HG03039 (cell line): ENCODE data around the gene CEP43.
A peak's percentile ranks its signal among the peaks of the same experiment; 100 is the strongest.

Experiments
- ATAC-seq: cut with Tn5 transposase; IDR thresholded peaks from one replicate; pipeline ENCODE4 v1.9.1; 2021; ENCODE audit warnings: mild to moderate bottlenecking, moderate library complexity; ENCODE audit not compliant: unreplicated experiment

The CEP43 gene

DNA sequence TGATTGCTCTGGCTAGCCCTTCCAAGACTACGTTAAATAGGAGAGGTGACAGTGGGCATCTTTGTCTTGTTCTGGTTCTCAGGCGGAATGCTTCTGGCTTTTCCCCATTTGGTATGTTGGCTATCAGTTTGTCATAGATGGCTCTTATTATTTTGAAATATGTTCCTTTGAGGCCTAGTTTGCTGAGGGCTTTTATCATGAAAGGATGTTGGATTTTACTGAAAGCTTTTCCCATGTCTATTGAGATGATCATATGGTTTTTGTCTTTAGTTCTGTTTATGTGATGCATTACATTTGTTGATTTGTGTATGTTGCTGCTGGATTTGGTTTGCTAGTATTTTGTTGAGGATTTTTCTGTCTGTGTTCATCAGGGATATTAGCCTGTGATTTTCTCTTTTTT is 32.9 kb upstream of the CEP43 start:
- no peak for ATAC-seq

- ATAC-seq, result no peak
These were observed 29.7 kb upstream of the CEP43 start for GRCh38 chr6:166969390-166970002.

- ATAC-seq, result no peak
These were observed 29.1 kb upstream of the CEP43 start for GRCh38 chr6:166970091-166970490.

DNA sequence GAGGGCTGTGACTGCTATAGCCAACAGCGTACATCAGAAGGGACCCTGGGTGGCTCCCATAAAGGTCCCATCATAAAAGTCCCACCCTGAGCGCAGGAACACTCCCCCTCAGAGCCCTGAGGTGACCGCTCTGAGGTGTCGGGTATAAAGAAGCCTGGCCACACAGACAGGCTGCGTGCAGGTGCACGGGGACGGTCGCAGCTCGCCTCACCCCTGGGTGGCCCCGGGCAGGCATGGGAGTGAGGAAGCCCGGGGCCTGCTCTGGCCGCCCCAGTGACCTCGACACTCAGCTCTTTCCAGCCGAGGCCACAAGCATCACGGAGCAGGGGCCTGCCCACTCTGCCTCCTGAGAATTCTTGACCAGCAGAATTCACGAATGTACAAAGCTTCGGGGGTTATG is 28.4 kb upstream of the CEP43 start:
- ATAC-seq, result no peak

DNA sequence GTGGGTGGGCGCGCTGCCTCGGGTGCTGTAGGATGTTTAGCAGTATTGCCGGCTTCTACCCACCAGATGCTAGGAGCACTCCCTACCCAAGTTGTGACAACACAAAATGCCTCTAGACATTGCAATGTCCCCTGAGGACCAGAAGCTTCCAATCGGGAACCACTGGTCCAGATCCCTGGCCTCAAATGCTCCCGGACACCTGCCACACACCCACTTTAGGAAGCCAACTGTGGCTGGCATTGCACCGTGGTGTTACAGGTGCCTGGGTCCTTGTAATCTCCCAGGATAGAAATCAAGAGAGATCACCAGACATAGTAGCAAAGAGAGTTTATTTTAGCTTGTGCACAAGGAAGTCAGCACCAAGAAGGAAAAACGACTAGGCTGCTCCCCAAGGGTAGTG is 27.9 kb upstream of the CEP43 start:
- ATAC-seq, result no peak

GRCh38 chr6:166972101-166972500 is 27.1 kb upstream of the CEP43 start:
- ATAC-seq, result no peak

DNA sequence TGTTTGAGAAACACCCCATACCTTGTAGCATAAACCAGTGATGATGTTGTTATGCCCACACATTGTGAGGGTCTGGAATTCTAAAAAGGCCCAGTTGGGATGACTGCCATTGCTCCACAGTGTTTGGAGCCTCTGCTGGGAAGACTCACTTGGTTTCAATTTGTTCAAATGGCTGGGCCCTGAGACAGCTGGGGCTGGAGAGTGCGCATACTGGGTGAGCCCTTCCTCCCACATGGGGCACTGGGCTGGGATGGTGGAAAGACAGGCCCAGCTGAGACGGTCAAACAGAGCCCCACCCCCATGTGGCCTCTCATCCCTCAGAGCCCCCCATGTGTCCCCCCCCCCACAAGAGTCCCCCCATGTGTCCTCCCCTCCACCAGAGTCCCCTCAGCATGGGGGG is 22.6 kb upstream of the CEP43 start:
- no peak for ATAC-seq

GRCh38 chr6:166977621-166978525 is 21.3 kb upstream of the CEP43 start:
- no peak for ATAC-seq

GRCh38 chr6:166980738-166981137 is 18.5 kb upstream of the CEP43 start:
- ATAC-seq, result no peak

DNA sequence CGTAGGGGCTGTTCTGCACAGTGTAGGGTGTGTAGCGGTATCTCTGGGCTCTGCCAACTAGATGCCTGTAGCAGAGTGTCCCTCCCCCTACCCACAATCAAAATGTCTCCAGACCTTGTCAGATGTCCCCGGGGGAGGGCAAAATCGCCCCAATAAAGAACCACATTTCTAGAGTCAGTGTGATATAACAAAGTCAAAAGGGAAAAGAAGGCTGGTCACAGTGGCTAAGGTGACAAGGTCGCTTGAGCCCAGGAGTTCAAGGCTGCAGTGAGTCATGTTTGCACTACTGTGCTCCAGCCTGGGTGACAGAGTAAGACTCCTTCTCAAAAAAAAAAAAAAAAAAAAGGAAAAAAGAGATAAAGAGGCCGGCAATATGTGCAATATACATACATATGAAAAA is 11.7 kb upstream of the CEP43 start:
- ATAC-seq, result no peak

DNA sequence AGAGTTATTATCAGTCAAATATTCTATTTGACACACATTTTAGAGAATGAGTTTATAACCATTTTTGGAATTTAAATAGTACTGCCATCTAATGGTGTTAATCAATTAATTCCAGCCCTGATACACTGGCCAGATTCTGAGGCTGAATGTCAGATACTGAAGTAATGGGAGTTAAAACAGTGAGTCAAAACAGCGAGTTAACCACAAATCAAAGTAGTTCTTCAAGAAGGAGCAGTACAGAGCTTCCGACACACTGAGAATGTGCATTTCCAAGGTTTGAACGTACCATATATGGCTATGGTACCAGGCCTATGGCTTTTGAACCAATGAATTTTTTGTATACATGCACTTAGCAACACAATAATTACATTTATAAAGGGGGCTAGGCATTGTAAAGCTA is 11.3 kb upstream of the CEP43 start:
- no peak for ATAC-seq

DNA sequence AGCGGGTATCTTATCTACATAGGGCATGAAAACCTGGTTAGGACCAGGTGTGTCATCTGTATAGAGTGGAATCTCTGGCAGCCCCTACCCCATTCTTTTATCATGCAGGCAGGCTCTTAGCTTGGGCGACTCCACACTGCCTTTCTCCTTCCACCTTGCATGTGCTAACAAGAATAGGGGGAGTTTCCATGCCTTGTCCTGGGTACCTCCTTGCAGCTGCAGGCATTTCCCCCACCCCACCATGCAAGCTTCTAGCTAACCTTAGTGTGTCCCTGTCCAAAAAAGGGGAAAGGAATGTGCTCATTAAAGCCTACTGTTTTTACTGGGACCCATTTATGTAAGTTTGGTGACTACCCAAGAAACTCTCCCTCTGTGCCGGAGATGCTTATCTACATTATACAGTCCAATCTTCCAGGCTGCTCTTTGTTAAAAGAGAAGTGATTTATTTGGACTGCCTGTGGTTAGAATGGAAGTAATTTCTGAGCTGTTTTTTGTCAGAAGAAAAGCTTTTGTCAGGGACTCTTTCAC is 10.5 kb upstream of the CEP43 start:
- ATAC-seq, result no peak

GRCh38 chr6:166989427-166990032 is 9.7 kb upstream of the CEP43 start:
- peak; percentile 55 for ATAC-seq

DNA sequence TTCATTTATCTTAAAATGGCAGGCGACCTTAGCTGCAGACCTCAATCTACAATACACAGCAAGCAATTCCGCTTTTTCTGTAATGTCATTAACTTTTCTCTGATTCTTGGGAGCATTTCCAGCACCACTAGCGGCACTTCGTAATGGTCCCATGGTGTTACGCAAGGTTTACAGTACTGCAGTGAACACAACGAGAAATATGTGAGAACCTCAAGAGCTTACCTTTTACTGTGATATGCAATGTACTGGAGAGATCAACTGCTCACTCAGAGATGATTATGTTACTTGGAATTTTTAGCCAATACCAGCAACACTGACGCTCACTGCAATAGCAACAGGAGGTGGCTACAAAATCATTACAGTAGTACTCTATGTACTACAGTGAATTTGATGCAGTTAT is 2.8 kb upstream of the CEP43 start:
- ATAC-seq, result no peak

DNA sequence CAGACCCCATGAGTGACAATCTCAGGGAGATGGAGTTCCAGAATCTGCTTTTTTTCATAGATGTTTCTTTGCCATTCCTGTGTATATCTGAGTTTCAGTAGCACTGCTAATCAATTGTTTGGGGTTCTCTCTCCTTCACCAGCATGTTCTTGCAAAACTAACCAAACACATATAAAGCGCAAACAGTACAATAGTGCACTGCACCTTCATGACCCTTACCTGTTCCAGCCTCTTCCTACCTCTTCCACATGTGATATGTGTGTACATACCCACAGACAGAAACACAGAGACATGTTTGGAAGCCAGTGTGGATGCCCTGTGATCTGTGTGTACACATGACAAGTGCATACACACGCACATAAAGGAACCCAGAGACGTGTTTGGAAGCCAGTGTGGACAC is 1.8 kb upstream of the CEP43 start:
- no peak for ATAC-seq

DNA sequence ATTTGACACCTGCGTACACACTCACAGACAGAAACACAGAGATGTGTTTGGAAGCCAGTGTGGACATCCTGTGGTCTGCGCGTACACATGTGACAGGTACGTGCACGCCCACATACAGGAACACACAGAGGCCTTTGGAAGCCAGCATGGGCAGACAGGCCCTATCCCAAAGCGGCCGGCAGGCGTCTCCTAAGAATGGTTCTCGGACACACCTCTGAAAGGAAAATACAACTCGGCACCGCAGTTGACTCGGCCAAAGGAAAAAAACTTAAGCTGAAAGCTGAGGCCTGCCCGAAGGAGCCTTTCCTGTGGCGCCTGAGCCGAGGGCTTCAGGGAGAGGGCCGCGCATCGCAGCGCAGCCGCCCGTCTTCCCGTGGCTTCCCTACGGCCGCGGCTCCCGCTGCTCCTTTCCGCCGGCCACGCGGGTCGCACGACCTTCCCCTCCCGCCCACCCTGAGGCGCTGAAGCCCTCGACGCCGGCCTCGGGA is 1.4 kb upstream of the CEP43 start:
- no peak for ATAC-seq

DNA sequence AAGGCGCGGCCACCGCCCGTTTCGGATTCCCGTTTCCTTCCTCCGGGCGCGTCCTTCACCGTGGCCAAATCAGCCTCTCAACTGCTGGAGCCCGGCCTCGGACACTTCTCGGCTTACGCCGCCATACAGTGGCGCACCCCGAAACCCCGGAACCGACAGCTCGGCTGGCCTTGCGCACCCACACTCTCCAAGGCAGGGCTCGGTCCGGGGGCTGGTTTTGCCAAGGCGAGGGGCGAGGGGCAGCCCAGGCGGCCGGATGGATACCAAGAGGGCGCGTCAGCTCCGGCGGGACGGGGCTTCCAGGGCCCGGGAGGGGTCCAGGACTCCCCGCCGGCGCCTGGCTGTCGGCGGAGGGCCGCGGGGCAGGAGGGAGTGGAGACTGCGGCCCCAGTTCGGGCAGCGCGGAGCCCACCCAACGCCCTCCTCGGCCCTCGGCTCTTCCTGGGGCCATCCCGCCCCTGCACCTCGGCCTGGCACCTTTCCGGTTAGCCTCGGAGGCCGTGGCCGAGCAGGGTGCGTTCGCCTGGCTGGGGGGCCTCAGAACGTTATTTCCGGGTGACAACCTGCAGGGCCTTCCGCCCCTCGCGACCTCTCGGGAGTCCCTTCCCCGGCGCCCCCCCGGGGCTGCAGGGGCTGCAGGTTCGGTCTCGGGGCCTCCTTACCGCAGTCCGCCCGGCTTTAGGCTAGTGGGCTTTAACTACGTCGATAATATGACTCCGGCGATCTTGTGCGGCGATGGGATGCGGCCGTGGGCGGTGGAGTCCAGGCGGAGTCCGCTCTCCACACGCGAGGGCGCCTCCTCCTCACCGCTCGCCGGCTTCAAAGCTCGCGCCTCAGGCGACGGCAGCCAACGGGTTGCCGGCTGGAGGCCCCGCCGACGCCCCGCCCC is 697 bp upstream of the CEP43 start:
- peak; percentile 10 for ATAC-seq

- no peak for ATAC-seq
These were observed 672 bp downstream of the CEP43 start for GRCh38 chr6:166999884-167000253.

DNA sequence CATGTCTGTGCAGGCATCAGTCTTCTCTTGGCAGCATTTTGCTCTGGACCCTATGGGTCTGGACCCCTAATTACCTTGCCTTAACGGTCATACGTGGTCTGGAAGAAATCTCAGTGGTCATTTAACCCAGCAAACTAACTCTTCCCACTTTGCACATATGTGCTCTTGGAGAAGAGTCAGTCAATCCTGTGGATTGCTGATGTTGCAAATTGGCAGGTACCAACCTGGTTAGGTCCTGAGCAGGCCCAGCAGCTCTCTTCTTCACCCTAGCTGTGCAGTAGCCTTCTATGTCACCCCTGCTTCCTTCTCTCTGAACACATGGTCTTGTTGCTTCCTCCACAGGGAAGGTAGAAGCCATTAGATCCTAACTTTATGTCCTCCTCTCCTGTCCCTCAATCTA is 1.6 kb downstream of the CEP43 start:
- ATAC-seq, result no peak

DNA sequence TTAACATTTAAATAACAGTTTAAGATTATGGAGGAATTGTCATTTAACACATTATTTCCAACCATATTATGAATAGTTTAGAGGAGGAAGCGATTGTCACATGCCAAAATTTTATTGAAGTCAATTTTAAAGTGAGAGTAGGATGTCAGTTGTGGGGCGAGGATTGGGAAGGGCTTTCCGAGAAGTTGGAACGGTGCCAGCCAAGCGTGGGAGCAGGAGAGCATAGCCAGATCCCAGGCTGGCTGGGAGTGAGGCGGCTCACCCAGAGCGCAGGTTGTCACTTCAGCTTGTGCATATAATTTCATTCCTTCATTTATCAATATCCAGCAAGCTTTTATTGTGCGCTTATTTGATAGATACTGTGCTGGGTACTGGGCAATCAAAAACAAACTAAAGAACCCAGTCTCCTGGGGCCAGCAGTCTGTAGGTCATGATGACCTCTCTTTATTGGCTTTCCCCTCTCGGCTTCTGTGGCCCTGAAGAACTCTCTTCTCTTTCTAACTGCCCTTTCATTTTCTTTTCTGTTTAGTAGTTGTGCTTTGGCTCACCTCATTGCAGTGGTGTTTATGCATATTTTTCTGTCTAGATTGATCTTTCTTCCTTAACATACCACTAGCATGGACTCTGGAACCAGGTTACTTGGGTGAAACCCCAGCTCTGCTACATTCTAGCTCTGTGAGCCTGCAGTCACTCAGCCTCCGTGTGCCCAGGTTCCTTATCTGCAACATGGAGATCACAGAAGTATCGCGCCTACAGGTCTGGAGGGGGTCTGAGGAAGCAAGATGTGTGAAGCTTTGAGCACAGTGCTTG is 6.4 kb downstream of the CEP43 start:
- no peak for ATAC-seq
